WTC11 (cell line): ENCODE measurements around the gene ADAP1. TPM values are rescaled to one million over a fixed set of nuclear protein-coding genes. Genes with fewer than 3 reads are reported as not detected.

Experiments used
- ATAC-seq: fragments of 200-7000 bp; cut with Tn5 transposase; 2 replicates; pipeline ENCODE4 v1.10.0; 2021; ENCODE audit warnings: mild to moderate bottlenecking, moderate library complexity
- CTCF ChIA-PET: fragments of 300-600 bp; sonication (Branson Sonifier 250); formaldehyde crosslinking; loops from one replicate; lab custom pipeline; 2021; ENCODE audit warnings: antibody characterized with exemption; lab: Charles Lee
- POLR2A ChIA-PET: fragments of 350-600 bp; sonication (Branson Sonifier 250); formaldehyde crosslinking; loops from one replicate; lab custom pipeline; 2021; ENCODE audit warnings: antibody characterized with exemption; lab: Charles Lee
- DNase-seq: peaks from one replicate; pipeline ENCODE4 v3.0.0; 2021; ENCODE audit warnings: low spot score
- H3K27ac Mint-ChIP-seq: 2 replicates; pipeline ENCODE4 v1.8.0; 2021; ENCODE audit warnings: mixed read lengths
- H3K27me3 Mint-ChIP-seq: 2 replicates; pipeline ENCODE4 v1.8.0; 2021; ENCODE audit warnings: low read depth, mild to moderate bottlenecking, moderate library complexity, mixed read lengths
- H3K36me3 Mint-ChIP-seq: 2 replicates; pipeline ENCODE4 v1.8.0; 2021; ENCODE audit warnings: mixed read lengths
- H3K4me1 Mint-ChIP-seq: 2 replicates; pipeline ENCODE4 v1.8.0; 2022; ENCODE audit warnings: mixed read lengths
- H3K4me3 Mint-ChIP-seq: 2 replicates; pipeline ENCODE4 v1.8.0; 2021; ENCODE audit warnings: mild to moderate bottlenecking, moderate library complexity, mixed read lengths
- H3K9me3 Mint-ChIP-seq: 2 replicates; pipeline ENCODE4 v1.8.0; 2021; ENCODE audit warnings: mixed read lengths
- GRHL2 ChIP-seq: fragments of 250-450 bp; sonication (Bioruptor Pico); IDR thresholded peaks from 2 replicates; pipeline ENCODE4 v1.8.0; 2022; ENCODE audit warnings: mild to moderate bottlenecking, moderate library complexity; ENCODE audit not compliant: insufficient replicate concordance, severe bottlenecking
- KAT7 ChIP-seq: sonication (generic); formaldehyde crosslinking; IDR thresholded peaks from 2 replicates; pipeline ENCODE4 v1.8.1; 2023; ENCODE audit warnings: missing genetic modification reagents, mild to moderate bottlenecking, borderline replicate concordance
- NFATC4 ChIP-seq: fragments of 250-450 bp; sonication (Bioruptor Pico); IDR thresholded peaks from 2 replicates; pipeline ENCODE4 v1.9.0; 2021; ENCODE audit warnings: mild to moderate bottlenecking
- OVOL2 ChIP-seq: fragments of 250-450 bp; sonication (Bioruptor Pico); IDR thresholded peaks from 2 replicates; pipeline ENCODE4 v1.9.0; 2021; ENCODE audit warnings: mild to moderate bottlenecking, borderline replicate concordance
- TEAD1 ChIP-seq: sonication (generic); formaldehyde crosslinking; IDR thresholded peaks from 2 replicates; pipeline ENCODE4 v1.8.0; 2022; ENCODE audit warnings: mild to moderate bottlenecking, missing genetic modification reagents
- TEAD4 ChIP-seq: sonication (generic); formaldehyde crosslinking; IDR thresholded peaks from 2 replicates; pipeline ENCODE4 v1.8.0; 2022; ENCODE audit warnings: mild to moderate bottlenecking, missing genetic modification reagents
- TP53 ChIP-seq: sonication (generic); formaldehyde crosslinking; IDR thresholded peaks from 2 replicates; pipeline ENCODE4 v1.8.1; 2023; ENCODE audit warnings: mild to moderate bottlenecking, missing genetic modification reagents
- ZNF232 ChIP-seq: sonication (generic); formaldehyde crosslinking; IDR thresholded peaks from 2 replicates; pipeline ENCODE4 v1.8.0; 2022; ENCODE audit warnings: mild to moderate bottlenecking, missing genetic modification reagents
- ZNF671 ChIP-seq: fragments of 250-450 bp; sonication (Bioruptor Pico); IDR thresholded peaks from 2 replicates; pipeline ENCODE4 v1.8.0; 2021; ENCODE audit warnings: mild to moderate bottlenecking
- total RNA-seq: library from RNA; stranded (reverse); gene quantifications from 3 replicates; pipeline ENCODE4 v1.2.3, GENCODE V29; 2021
- TF ChIP-seq, protein P1 (sequence below): sonication (generic); formaldehyde crosslinking; IDR thresholded peaks from 2 replicates; pipeline ENCODE4 v1.8.0; 2022; ENCODE audit warnings: mild to moderate bottlenecking, missing genetic modification reagents
- TF ChIP-seq, protein P2 (sequence below): sonication (generic); formaldehyde crosslinking; IDR thresholded peaks from 2 replicates; pipeline ENCODE4 v1.8.0; 2022; ENCODE audit warnings: missing genetic modification reagents
- TF ChIP-seq, protein P3 (sequence below): sonication (generic); formaldehyde crosslinking; conservative IDR thresholded peaks from 2 replicates; pipeline ENCODE4 v1.8.1; 2022; ENCODE audit warnings: mild to moderate bottlenecking, missing genetic modification reagents
- TF ChIP-seq, protein P4 (sequence below): sonication (generic); formaldehyde crosslinking; IDR thresholded peaks from 2 replicates; pipeline ENCODE4 v1.8.1; 2023; ENCODE audit warnings: mild to moderate bottlenecking, missing genetic modification reagents, moderate library complexity
- TF ChIP-seq, protein P5 (sequence below): sonication (generic); formaldehyde crosslinking; IDR thresholded peaks from 2 replicates; pipeline ENCODE4 v1.8.0; 2023; ENCODE audit warnings: missing genetic modification reagents, mild to moderate bottlenecking, borderline replicate concordance
- TF ChIP-seq, protein P6 (sequence below): fragments of 250-450 bp; sonication (Bioruptor Pico); IDR thresholded peaks from 2 replicates; pipeline ENCODE4 v1.9.0; 2021; ENCODE audit warnings: mild to moderate bottlenecking

The ADAP1 gene
- total RNA-seq, 1 experiment from 2014 or later: 4.3 TPM

DNA sequence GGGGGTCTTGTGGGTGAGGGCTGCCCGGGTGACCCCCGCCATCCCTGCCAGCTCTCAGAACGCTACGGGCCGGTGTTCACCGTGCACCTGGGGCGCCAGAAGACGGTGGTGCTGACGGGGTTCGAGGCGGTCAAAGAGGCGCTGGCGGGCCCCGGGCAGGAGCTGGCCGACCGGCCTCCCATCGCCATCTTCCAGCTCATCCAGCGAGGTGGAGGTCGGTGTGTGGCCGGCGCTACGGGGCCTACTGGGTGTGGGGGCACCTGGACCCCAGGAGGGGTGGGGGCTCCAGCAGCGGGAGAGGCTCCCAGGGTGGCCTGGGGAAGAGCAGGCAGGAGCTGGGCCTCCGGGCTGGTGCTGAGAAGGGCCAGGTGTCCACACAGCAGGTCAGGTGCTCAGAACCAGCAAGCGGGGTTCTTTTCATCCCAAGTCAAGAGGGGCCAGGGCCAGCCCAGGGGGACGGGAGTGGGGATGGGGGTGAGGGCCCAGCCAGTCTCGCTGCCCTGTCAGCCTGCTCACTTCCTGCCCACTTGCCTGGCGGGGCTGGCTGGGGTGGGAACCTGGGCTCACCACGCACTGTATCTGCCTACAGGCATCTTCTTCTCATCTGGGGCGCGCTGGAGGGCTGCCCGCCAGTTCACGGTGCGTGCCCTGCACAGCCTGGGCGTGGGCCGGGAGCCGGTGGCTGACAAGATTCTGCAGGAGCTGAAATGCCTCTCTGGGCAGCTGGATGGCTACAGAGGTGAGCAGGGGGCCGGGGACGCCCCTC lies 30.1 kb upstream of the ADAP1 start:
- ATAC-seq: no peak
- Mint-ChIP-seq H3K27ac (no peak overlapping the region), H3K36me3 (no peaks in the 10 kb centered on the region), H3K4me3 (no peak overlapping the region), H3K27me3 (no peaks in the 10 kb centered on the region), H3K4me1 (peaks cover 2% of the 10 kb centered on the region; the same call in 1 of the 2 replicates), H3K9me3 (no peaks in the 10 kb centered on the region)
- ChIA-PET POLR2A (interaction anchor here (1.6 kb wide), 1 partner anchor 9 kb away, joined by 5 read pairs; the partner anchor contains the start of gene COX19), CTCF (interaction anchor here (1.3 kb wide), 1 partner anchor 60 kb away, joined by 3 read pairs; the partner anchor contains the start of gene GPR146)
- DNase-seq: no peak
- TF ChIP-seq, protein P1, sequence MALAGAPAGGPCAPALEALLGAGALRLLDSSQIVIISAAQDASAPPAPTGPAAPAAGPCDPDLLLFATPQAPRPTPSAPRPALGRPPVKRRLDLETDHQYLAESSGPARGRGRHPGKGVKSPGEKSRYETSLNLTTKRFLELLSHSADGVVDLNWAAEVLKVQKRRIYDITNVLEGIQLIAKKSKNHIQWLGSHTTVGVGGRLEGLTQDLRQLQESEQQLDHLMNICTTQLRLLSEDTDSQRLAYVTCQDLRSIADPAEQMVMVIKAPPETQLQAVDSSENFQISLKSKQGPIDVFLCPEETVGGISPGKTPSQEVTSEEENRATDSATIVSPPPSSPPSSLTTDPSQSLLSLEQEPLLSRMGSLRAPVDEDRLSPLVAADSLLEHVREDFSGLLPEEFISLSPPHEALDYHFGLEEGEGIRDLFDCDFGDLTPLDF (CRISPR knock-in tag): no peak
- TF ChIP-seq ZNF671 (no peak), ZNF232 (CRISPR knock-in tag) (no peak), KAT7 (CRISPR knock-in tag) (no peak), TP53 (CRISPR knock-in tag) (no peak), TEAD4 (CRISPR knock-in tag) (no peak), NFATC4 (CRISPR knock-in tag) (no peak), GRHL2 (no peak), TEAD1 (no peak), OVOL2 (CRISPR knock-in tag) (no peak)
- TF ChIP-seq, protein P2, sequence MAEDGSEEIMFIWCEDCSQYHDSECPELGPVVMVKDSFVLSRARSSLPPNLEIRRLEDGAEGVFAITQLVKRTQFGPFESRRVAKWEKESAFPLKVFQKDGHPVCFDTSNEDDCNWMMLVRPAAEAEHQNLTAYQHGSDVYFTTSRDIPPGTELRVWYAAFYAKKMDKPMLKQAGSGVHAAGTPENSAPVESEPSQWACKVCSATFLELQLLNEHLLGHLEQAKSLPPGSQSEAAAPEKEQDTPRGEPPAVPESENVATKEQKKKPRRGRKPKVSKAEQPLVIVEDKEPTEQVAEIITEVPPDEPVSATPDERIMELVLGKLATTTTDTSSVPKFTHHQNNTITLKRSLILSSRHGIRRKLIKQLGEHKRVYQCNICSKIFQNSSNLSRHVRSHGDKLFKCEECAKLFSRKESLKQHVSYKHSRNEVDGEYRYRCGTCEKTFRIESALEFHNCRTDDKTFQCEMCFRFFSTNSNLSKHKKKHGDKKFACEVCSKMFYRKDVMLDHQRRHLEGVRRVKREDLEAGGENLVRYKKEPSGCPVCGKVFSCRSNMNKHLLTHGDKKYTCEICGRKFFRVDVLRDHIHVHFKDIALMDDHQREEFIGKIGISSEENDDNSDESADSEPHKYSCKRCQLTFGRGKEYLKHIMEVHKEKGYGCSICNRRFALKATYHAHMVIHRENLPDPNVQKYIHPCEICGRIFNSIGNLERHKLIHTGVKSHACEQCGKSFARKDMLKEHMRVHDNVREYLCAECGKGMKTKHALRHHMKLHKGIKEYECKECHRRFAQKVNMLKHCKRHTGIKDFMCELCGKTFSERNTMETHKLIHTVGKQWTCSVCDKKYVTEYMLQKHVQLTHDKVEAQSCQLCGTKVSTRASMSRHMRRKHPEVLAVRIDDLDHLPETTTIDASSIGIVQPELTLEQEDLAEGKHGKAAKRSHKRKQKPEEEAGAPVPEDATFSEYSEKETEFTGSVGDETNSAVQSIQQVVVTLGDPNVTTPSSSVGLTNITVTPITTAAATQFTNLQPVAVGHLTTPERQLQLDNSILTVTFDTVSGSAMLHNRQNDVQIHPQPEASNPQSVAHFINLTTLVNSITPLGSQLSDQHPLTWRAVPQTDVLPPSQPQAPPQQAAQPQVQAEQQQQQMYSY (CRISPR knock-in tag): no peak
- TF ChIP-seq, protein P3, sequence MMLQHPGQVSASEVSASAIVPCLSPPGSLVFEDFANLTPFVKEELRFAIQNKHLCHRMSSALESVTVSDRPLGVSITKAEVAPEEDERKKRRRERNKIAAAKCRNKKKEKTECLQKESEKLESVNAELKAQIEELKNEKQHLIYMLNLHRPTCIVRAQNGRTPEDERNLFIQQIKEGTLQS (CRISPR knock-in tag): no peak
- TF ChIP-seq, protein P4, sequence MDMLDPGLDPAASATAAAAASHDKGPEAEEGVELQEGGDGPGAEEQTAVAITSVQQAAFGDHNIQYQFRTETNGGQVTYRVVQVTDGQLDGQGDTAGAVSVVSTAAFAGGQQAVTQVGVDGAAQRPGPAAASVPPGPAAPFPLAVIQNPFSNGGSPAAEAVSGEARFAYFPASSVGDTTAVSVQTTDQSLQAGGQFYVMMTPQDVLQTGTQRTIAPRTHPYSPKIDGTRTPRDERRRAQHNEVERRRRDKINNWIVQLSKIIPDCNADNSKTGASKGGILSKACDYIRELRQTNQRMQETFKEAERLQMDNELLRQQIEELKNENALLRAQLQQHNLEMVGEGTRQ (CRISPR knock-in tag): no peak
- TF ChIP-seq, protein P5, sequence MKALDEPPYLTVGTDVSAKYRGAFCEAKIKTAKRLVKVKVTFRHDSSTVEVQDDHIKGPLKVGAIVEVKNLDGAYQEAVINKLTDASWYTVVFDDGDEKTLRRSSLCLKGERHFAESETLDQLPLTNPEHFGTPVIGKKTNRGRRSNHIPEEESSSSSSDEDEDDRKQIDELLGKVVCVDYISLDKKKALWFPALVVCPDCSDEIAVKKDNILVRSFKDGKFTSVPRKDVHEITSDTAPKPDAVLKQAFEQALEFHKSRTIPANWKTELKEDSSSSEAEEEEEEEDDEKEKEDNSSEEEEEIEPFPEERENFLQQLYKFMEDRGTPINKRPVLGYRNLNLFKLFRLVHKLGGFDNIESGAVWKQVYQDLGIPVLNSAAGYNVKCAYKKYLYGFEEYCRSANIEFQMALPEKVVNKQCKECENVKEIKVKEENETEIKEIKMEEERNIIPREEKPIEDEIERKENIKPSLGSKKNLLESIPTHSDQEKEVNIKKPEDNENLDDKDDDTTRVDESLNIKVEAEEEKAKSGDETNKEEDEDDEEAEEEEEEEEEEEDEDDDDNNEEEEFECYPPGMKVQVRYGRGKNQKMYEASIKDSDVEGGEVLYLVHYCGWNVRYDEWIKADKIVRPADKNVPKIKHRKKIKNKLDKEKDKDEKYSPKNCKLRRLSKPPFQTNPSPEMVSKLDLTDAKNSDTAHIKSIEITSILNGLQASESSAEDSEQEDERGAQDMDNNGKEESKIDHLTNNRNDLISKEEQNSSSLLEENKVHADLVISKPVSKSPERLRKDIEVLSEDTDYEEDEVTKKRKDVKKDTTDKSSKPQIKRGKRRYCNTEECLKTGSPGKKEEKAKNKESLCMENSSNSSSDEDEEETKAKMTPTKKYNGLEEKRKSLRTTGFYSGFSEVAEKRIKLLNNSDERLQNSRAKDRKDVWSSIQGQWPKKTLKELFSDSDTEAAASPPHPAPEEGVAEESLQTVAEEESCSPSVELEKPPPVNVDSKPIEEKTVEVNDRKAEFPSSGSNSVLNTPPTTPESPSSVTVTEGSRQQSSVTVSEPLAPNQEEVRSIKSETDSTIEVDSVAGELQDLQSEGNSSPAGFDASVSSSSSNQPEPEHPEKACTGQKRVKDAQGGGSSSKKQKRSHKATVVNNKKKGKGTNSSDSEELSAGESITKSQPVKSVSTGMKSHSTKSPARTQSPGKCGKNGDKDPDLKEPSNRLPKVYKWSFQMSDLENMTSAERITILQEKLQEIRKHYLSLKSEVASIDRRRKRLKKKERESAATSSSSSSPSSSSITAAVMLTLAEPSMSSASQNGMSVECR: no peak
- TF ChIP-seq, protein P6, sequence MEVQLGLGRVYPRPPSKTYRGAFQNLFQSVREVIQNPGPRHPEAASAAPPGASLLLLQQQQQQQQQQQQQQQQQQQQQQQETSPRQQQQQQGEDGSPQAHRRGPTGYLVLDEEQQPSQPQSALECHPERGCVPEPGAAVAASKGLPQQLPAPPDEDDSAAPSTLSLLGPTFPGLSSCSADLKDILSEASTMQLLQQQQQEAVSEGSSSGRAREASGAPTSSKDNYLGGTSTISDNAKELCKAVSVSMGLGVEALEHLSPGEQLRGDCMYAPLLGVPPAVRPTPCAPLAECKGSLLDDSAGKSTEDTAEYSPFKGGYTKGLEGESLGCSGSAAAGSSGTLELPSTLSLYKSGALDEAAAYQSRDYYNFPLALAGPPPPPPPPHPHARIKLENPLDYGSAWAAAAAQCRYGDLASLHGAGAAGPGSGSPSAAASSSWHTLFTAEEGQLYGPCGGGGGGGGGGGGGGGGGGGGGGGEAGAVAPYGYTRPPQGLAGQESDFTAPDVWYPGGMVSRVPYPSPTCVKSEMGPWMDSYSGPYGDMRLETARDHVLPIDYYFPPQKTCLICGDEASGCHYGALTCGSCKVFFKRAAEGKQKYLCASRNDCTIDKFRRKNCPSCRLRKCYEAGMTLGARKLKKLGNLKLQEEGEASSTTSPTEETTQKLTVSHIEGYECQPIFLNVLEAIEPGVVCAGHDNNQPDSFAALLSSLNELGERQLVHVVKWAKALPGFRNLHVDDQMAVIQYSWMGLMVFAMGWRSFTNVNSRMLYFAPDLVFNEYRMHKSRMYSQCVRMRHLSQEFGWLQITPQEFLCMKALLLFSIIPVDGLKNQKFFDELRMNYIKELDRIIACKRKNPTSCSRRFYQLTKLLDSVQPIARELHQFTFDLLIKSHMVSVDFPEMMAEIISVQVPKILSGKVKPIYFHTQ (CRISPR knock-in tag): no peak
